IPS-20b (cell line): ENCODE measurements around the gene KCNMA1.

ENCODE experiments used
- H3K27ac ChIP-seq: one replicate; pipeline ENCODE4 v1.5.1; 2013; ENCODE audit warnings: low read length
- H3K27me3 ChIP-seq: 2 replicates; pipeline ENCODE4 v1.6.1; 2013; ENCODE audit warnings: mild to moderate bottlenecking, low read length, inconsistent platforms; ENCODE audit not compliant: insufficient read depth
- H3K36me3 ChIP-seq: 2 replicates; pipeline ENCODE4 v1.6.1; 2013; ENCODE audit warnings: low read depth, mild to moderate bottlenecking, inconsistent platforms, low read length, moderate library complexity; ENCODE audit not compliant: insufficient read depth
- H3K4me1 ChIP-seq: 2 replicates; pipeline ENCODE4 v1.6.1; 2013; ENCODE audit warnings: mild to moderate bottlenecking, control low read depth, inconsistent platforms, low read length, moderate library complexity; ENCODE audit not compliant: insufficient read depth
- H3K4me3 ChIP-seq: 2 replicates; pipeline ENCODE4 v1.5.1; 2013; ENCODE audit warnings: mild to moderate bottlenecking, low read length, inconsistent platforms
- H3K9ac ChIP-seq: 2 replicates; pipeline ENCODE4 v1.6.1; 2013; ENCODE audit warnings: low read depth, mild to moderate bottlenecking, inconsistent platforms, low read length, moderate library complexity
- H3K9me3 ChIP-seq: 2 replicates; pipeline ENCODE4 v1.6.1; 2013; ENCODE audit warnings: mild to moderate bottlenecking, low read depth, low read length, inconsistent platforms; ENCODE audit not compliant: insufficient read depth

The KCNMA1 gene

DNA sequence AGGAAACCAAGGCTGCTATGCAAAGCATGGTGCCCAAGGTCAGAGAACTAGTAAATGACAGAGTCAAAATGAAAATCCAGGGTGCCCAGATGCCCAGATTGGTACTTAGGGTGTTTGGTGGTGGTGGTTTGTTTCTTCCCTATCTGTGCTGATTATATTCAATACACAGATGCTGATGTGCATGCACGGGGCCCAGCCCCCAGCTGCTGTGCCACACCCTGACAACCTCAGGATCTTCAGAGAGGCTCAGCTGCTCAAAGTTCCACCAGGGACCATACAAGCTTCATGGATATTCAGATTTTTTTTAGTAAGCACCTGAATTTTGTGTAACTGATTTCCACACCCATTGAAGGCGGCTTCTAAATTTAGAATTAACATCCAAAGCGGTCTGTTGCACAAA, 75.6 kb downstream of the KCNMA1 start:
- peaks cover 16% of the 10 kb centered on the region for H3K4me1 ChIP-seq
- H3K9ac ChIP-seq: no peak overlapping the region
- H3K27ac ChIP-seq: no peak overlapping the region
- no peaks in the 10 kb centered on the region for H3K9me3 ChIP-seq
- peaks cover 4% of the 10 kb centered on the region; the same call in 1 of the 2 replicates for H3K27me3 ChIP-seq
- no peaks in the 10 kb centered on the region for H3K36me3 ChIP-seq
- H3K4me3 ChIP-seq: no peak overlapping the region

DNA sequence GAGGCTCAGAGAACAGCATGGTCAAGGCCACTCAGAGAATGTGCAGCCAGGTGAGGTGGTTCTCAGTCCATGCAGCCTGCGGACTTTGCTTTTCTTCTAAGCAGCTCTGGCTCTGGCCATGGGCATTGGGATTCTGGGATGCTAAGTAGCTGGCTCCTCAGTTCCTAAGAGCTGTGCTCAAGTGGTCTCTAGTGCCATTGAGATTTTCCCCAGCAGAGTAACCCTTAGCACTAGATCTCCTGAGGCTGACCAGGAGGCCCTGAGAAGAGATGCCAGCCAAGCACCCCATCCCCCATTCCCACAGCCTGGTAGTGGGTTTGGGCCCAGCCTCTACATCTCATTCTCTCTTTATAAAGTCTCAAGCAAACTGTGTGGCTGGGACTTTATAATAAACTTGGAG, 77.1 kb downstream of the KCNMA1 start:
- Histone ChIP-seq H3K27ac (no peak overlapping the region), H3K9me3 (no peaks in the 10 kb centered on the region)

GRCh38 chr10:77560052-77560451, 77.6 kb downstream of the KCNMA1 start:
- H3K4me1 ChIP-seq: peaks cover 6% of the 10 kb centered on the region; the same call in 1 of the 2 replicates
- no peak overlapping the region for H3K27ac ChIP-seq
- H3K4me3 ChIP-seq: no peak overlapping the region

More for the DNA sequence above, 77.1 kb downstream of the KCNMA1 start:
- Histone ChIP-seq H3K9ac (no peak overlapping the region), H3K4me1 (peaks cover 8% of the 10 kb centered on the region), H3K27me3 (no peaks in the 10 kb centered on the region), H3K36me3 (no peaks in the 10 kb centered on the region), H3K4me3 (no peak overlapping the region)

DNA sequence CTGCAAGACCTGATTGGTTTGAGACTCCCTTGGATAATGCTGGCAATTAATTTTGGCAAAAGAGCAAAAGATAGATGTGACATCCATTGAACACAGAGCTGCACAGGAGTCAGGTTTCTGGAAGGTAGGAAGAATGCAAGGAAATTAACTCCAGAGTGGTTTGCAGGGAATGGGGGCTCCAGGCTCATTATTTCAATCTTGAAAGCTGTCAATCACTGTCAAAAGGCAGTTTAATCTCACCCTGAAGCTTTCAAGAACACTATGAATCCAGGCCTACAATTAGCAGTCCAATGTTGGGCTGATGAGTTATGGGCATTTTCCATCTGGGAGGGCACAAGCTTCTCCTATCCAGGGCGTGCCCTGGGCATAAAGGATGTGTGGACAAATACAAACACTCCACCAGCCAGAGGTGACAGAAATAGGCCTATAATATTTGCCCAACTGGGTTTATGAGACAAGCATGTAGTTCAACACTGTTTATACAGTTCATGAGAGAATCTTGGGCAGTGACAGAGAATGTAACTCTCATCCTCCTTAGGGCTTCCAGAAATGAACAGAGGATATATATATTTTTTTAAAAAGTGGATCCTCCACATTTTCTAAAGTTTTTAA, 80.5 kb downstream of the KCNMA1 start:
- no peaks in the 10 kb centered on the region for H3K9me3 ChIP-seq
- H3K27ac ChIP-seq: no peak overlapping the region
- no peak overlapping the region for H3K9ac ChIP-seq
- H3K36me3 ChIP-seq: no peaks in the 10 kb centered on the region
- no peaks in the 10 kb centered on the region for H3K27me3 ChIP-seq
- no peaks in the 10 kb centered on the region for H3K4me1 ChIP-seq
- no peak overlapping the region for H3K4me3 ChIP-seq

More at GRCh38 chr10:77560052-77560451, 77.6 kb downstream of the KCNMA1 start:
- Histone ChIP-seq H3K9me3 (no peaks in the 10 kb centered on the region), H3K9ac (no peak overlapping the region), H3K27me3 (no peaks in the 10 kb centered on the region), H3K36me3 (no peaks in the 10 kb centered on the region)

DNA sequence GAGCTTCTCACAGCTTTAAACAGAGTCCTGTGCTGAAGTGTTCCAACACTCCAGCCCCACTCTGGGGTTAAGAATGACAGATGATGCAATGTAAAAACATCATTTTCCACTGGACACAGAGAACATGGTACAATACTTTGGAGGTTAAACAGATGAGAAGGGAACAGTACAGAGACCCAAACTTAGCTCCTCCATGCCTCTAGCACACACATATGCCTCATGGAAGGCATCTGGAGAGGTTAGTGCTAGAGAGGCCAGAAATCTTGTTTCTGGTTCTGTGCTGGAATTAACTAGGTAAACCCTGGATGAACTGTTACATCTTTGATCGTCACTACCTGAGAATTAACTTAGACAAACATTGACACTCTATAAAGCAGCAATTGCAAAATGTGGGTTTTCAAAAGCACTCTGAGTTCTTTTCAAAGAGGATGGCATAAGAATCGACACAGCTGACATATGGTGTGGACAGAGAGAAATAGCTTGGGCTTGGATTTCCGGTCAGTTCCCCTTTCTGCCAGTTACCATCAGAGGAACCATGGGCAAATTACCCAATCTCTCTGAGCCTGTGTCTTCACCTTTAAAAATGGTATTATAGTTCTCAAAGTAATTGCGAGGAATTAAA, 81.9 kb downstream of the KCNMA1 start:
- Histone ChIP-seq H3K27me3 (no peaks in the 10 kb centered on the region), H3K36me3 (no peaks in the 10 kb centered on the region), H3K9ac (no peak overlapping the region), H3K4me1 (no peaks in the 10 kb centered on the region), H3K9me3 (no peaks in the 10 kb centered on the region), H3K4me3 (no peak overlapping the region), H3K27ac (no peak overlapping the region)

DNA sequence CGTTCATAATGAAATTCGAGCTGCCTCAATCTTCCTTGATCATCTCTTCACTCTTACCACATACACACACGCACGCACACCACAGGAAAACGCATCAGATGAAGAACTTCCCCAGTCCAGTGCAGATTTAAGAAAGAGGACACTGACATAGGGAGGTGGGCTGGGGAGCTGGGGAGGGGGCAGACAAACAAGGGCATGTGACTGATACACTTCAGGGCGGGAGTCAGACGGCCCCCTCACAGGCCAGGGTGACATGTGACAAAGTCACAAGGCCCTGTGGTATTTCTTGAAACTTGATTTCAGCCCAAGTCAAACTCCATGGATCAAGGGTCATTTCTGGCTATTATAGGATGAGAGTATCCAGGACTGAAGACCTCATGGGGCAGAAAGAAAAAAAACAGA, 82.6 kb downstream of the KCNMA1 start:
- Histone ChIP-seq H3K27ac (no peak overlapping the region), H3K27me3 (no peaks in the 10 kb centered on the region), H3K9me3 (no peaks in the 10 kb centered on the region), H3K4me1 (no peaks in the 10 kb centered on the region), H3K4me3 (no peak overlapping the region), H3K36me3 (no peaks in the 10 kb centered on the region), H3K9ac (no peak overlapping the region)

DNA sequence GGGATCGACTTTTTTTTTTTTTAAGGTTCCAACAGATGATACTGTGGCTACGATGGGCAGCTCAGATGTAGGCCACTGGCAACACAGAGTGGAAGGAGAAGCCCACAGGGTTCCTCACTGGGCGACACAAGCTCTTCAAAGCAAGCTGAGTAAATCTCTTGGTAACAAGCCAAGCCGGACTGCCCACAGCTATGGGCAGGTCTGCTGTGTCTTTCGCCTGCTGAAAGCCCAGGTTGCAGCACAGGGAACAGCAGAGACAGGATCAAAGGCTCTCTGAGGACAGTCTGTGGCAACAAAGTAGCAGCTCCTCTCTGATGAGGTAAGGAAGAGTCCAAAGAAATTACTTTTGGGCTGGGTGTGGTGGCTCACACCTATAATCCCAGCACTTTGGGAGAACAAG, 83.6 kb downstream of the KCNMA1 start:
- Histone ChIP-seq H3K27ac (no peak overlapping the region), H3K9ac (no peak overlapping the region), H3K36me3 (no peaks in the 10 kb centered on the region), H3K4me1 (no peaks in the 10 kb centered on the region), H3K9me3 (no peaks in the 10 kb centered on the region), H3K27me3 (no peaks in the 10 kb centered on the region), H3K4me3 (no peak overlapping the region)

GRCh38 chr10:77553311-77553710, 84.3 kb downstream of the KCNMA1 start:
- no peaks in the 10 kb centered on the region for H3K36me3 ChIP-seq
- no peaks in the 10 kb centered on the region for H3K4me1 ChIP-seq
- H3K4me3 ChIP-seq: no peak overlapping the region
- no peaks in the 10 kb centered on the region for H3K27me3 ChIP-seq
- H3K9me3 ChIP-seq: no peaks in the 10 kb centered on the region
- no peak overlapping the region for H3K27ac ChIP-seq
- H3K9ac ChIP-seq: no peak overlapping the region

GRCh38 chr10:77552252-77552651, 85.4 kb downstream of the KCNMA1 start:
- no peaks in the 10 kb centered on the region for H3K27me3 ChIP-seq
- no peak overlapping the region for H3K27ac ChIP-seq
- H3K4me1 ChIP-seq: no peaks in the 10 kb centered on the region

GRCh38 chr10:77550378-77550777, 87.2 kb downstream of the KCNMA1 start:
- Histone ChIP-seq H3K4me3 (no peak overlapping the region), H3K27me3 (no peaks in the 10 kb centered on the region), H3K4me1 (no peaks in the 10 kb centered on the region), H3K9ac (no peak overlapping the region), H3K27ac (no peak overlapping the region), H3K9me3 (no peaks in the 10 kb centered on the region), H3K36me3 (no peaks in the 10 kb centered on the region)

More at GRCh38 chr10:77552252-77552651, 85.4 kb downstream of the KCNMA1 start:
- Histone ChIP-seq H3K9ac (no peak overlapping the region), H3K4me3 (no peak overlapping the region), H3K36me3 (no peaks in the 10 kb centered on the region), H3K9me3 (no peaks in the 10 kb centered on the region)

DNA sequence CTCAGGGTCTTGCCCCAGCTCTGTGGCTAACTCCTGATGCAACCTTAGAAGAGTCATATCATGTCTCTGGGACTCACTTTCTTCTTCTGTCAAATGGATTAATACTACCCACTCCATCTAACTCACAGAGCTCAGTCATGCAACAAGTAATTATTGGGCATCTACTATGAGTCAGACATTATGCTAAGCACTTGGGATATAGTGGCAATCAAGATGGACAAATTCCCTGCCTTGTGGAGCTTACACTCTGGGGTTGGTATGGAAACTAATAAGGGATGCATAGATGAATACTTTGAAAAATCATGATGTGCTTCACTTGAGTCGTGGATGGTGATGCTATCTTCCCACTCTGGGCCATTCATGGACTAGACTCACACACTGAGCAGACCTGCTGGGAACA, 88.9 kb downstream of the KCNMA1 start:
- H3K36me3 ChIP-seq: no peaks in the 10 kb centered on the region
- H3K27me3 ChIP-seq: no peaks in the 10 kb centered on the region
- H3K4me1 ChIP-seq: no peaks in the 10 kb centered on the region
- no peak overlapping the region for H3K27ac ChIP-seq
- no peak overlapping the region for H3K9ac ChIP-seq
- no peaks in the 10 kb centered on the region for H3K9me3 ChIP-seq
- no peak overlapping the region for H3K4me3 ChIP-seq

GRCh38 chr10:77548157-77548556, 89.5 kb downstream of the KCNMA1 start:
- no peak overlapping the region for H3K27ac ChIP-seq
- no peak overlapping the region for H3K9ac ChIP-seq
- no peaks in the 10 kb centered on the region for H3K27me3 ChIP-seq
- H3K4me1 ChIP-seq: no peaks in the 10 kb centered on the region
- H3K9me3 ChIP-seq: no peaks in the 10 kb centered on the region
- no peaks in the 10 kb centered on the region for H3K36me3 ChIP-seq
- H3K4me3 ChIP-seq: no peak overlapping the region
